ENCODE measurements around the gene BAZ2A. TPM values are rescaled to one million over a fixed set of nuclear protein-coding genes. Genes with fewer than 3 reads are reported as not detected.
A peak's percentile ranks its signal among the peaks of the same experiment; 100 is the strongest.
"Not testable (repeated sequence)": the region's sequence is repeated elsewhere in the genome, so short reads cannot be mapped to it uniquely, and the experiment has no call there.

BAZ2A gene
- total RNA-seq, 2 donors from 2014 or later = 38.6 to 42.7 TPM

GRCh38 chr12:56590237-56590830 is 39.8 kb downstream of the BAZ2A start:
- Histone ChIP-seq H3K4me3 (no peak overlapping the region), H3K27me3 (no peaks in the 10 kb centered on the region), H3K4me1 (peaks cover 0 to 12% of the 10 kb centered on the region in 2 donors), H3K36me3 (peaks cover 26% of the 10 kb centered on the region), H3K9me3 (no peaks in the 10 kb centered on the region), H3K27ac (no peak overlapping the region)
- peak in 1 of 2 donors; percentile 35 for TF ChIP-seq CTCF (IDR thresholded peaks at IDR 0.05)
- DNase-seq (ENCODE audit: low spot score) = no peak

GRCh38 chr12:56589783-56590182 is 40.3 kb downstream of the BAZ2A start:
- no peaks in the 10 kb centered on the region for H3K27me3 ChIP-seq
- peaks cover 26% of the 10 kb centered on the region for H3K36me3 ChIP-seq
- no peak overlapping the region for H3K4me3 ChIP-seq
- H3K27ac ChIP-seq = no peak overlapping the region
- no peak for TF ChIP-seq CTCF (IDR thresholded peaks at IDR 0.05)
- peaks cover 0 to 12% of the 10 kb centered on the region in 2 donors for H3K4me1 ChIP-seq
- no peaks in the 10 kb centered on the region for H3K9me3 ChIP-seq
- DNase-seq (ENCODE audit: low spot score) = no peak

- Histone ChIP-seq H3K9me3 (no peaks in the 10 kb centered on the region), H3K27ac (no peak overlapping the region), H3K4me3 (no peak overlapping the region), H3K36me3 (peaks cover 59% of the 10 kb centered on the region), H3K27me3 (no peaks in the 10 kb centered on the region), H3K4me1 (peaks cover 0 to 2% of the 10 kb centered on the region in 2 donors)
- no peak for TF ChIP-seq CTCF (IDR thresholded peaks at IDR 0.05)
- no peak for DNase-seq (ENCODE audit: low spot score)
Observed at GRCh38 chr12:56585098-56585497, 45.0 kb downstream of the BAZ2A start.

GRCh38 chr12:56581418-56582145 is 48.5 kb downstream of the BAZ2A start:
- TF ChIP-seq CTCF (IDR thresholded peaks at IDR 0.05) = no peak
- Histone ChIP-seq H3K9me3 (no peaks in the 10 kb centered on the region), H3K27me3 (no peaks in the 10 kb centered on the region), H3K36me3 (peaks cover 33% of the 10 kb centered on the region), H3K27ac (no peak overlapping the region), H3K4me1 (peaks cover 0 to 2% of the 10 kb centered on the region in 2 donors), H3K4me3 (no peak overlapping the region)
- DNase-seq (ENCODE audit: low spot score) = no peak

GRCh38 chr12:56578983-56579546 is 51.1 kb downstream of the BAZ2A start:
- Histone ChIP-seq H3K4me3 (no peak overlapping the region), H3K36me3 (peaks cover 48% of the 10 kb centered on the region), H3K27ac (no peak overlapping the region), H3K4me1 (peaks cover 0 to 2% of the 10 kb centered on the region in 2 donors), H3K9me3 (no peaks in the 10 kb centered on the region), H3K27me3 (no peaks in the 10 kb centered on the region)
- no peak for TF ChIP-seq CTCF (IDR thresholded peaks at IDR 0.05)
- DNase-seq (ENCODE audit: low spot score) = no peak

GRCh38 chr12:56577248-56577647 is 52.9 kb downstream of the BAZ2A start:
- H3K4me3 ChIP-seq; H3K27me3 ChIP-seq; H3K9me3 ChIP-seq; H3K4me1 ChIP-seq; H3K27ac ChIP-seq; DNase-seq (ENCODE audit: low spot score): not testable (repeated sequence)
- H3K36me3 ChIP-seq = peaks cover 40% of the 10 kb centered on the region
